NCI-H82 treated with DMSO at 0.1 percent for 48 hours (cell line): ENCODE results near the gene CMTM8.

Experiments
- DNase-seq: peaks from one replicate; lab custom pipeline; 2025; ENCODE audit not compliant: unreplicated experiment; lab: John Stamatoyannopoulos, UW

Gene CMTM8

DNA sequence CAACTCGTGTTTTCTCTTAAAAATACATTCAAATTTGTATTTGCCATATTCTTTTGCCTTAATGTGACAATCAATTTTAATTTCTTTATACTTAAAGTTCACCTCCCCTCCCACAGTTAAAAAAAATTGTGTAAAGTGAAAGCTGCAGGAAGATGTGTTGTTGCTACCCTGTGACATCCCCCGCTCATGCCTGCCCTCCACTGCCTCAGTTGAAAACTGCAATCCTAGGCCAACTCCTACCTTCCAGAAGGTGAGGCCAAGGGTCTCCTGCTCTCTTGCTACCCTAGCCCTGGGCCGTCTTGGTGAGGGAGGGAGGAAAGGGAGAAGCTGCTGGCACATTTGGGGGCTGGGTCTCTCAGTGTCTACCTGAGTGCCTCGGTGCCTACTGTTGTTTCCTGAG, 96.2 kb downstream of the CMTM8 start:
- no peak for DNase-seq

DNA sequence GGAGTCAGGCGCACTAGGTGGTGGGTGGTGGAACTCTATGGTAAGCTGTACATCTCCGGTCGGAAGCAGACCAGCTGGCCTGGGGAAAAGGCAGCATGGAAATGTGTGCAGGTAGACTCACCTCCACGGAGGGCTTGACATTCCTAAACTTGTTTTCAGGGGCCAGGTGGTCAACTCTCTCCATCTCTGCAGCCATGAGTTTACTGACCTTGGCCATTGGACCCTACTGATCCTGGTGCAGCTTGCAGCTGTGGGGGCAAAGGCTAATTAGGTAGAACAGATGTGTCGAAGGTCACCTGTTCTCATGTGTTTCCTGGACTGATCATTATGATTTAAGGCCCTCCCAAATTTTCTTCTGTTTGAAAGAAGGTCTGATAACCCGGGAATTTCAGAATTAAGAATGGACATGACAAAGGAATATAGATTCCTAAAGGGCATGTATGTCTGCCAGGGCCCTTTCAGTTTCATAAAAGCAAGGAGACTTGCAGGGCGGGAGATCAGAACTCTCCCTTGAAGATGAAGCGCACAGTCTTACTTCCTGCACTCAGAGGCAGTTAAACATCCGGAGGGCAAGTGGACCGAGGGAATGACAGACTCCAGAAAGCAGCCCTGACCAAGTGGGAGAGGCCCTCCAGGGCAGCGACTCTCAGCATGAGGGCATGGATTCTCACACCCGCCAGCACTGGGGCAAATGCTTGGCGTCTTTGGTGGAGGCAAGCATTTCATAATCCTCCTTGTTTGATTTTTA, 97.1 kb downstream of the CMTM8 start:
- DNase-seq = no peak

DNA sequence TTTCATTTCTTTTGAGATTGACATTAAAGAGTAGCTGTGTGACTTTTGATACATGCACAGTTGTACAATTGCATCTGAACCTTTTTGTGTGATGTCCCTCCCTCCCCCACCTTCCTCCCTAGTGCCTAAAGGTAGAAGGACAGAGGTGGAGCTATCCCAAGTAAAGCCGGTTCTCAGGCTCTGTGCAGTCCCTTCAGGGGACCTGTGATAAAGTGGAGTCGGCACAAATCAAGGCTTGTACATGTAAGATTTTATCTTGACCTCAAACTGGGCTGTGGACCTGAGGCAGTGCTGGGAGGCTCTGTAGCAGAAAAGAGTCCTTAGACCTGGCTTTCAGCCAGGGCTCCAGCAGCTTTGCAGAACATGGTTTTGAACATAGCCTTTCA, 97.6 kb downstream of the CMTM8 start:
- DNase-seq = no peak

GRCh38 chr3:32337505-32337904, 99.0 kb downstream of the CMTM8 start:
- no peak for DNase-seq

DNA sequence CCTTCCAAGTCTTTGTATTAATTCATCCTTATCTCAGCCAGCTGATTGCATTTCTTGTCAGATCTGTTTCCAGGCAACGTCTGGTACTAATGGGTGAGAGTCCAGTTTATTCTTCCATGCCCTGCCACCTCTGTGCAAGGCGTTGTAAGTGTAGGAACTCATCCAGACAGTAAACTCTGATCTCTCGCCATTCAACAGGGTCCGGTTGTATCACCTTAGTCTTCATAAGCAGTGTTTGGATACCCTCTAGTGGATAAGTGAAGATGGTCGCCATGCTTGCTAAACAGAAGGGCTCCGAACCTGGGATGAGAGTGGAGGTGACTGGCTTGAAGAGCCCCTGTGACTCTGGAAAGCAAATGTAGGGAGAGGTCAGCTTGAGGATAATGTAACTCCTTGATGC, 101.6 kb downstream of the CMTM8 start:
- DNase-seq = peak; percentile 31

GRCh38 chr3:32340611-32341365, 102.3 kb downstream of the CMTM8 start:
- DNase-seq = no peak

DNA sequence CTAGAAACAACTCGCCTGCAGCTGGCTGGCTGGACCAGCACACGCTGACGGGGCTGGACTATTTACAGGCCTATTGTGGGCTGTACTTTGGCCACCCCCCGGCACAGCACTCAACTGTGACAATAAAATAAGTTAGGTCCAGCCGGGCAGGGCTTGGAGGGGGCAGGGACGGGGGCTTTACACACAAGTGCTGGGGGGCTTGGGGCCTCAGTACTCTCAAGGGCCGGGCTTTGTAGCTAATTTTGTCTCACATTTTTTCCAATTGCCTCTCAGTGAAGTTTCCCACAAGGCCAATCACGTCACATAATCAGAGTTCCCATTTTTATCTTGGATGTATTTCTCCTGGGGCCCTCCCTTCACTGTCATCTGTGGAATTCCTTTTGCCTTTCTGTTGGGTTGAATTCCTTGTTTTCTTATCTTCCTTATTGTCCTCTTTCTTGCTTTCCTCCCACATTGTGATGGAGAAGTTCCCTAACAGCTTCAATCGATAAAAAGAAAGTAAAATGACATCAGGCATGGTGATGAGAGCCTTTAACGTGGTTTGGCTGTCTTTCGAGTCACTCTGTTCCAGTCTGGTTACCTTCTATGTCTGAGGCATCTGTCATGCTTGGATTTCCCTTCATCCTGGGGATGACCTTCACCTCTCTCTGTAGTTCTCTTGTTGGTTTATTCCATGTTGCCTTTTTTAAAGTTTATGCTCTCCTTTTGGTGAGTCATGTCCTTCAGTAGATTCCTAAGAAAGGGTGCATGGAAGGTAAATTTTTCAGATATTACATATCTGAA, 109.1 kb downstream of the CMTM8 start:
- no peak for DNase-seq

DNA sequence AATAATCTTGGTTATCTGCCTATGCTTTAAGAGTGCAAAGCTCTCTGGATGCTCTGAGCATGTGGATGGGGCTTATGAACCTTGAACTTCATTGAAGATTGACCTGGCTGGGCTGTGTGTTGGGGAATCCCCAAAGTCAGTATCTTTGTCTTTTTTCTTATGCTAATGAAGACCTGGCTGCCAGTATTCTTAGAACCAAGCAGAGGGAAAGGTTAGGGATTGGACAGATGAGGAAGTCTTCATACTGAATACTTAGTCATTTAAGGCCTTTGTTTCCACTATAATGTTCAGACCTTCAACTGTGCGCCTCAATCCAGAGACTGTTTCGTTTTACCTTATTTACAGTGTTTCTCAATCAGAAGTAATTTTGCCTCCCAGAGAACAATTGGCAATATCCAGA, 110.7 kb downstream of the CMTM8 start:
- DNase-seq = no peak

DNA sequence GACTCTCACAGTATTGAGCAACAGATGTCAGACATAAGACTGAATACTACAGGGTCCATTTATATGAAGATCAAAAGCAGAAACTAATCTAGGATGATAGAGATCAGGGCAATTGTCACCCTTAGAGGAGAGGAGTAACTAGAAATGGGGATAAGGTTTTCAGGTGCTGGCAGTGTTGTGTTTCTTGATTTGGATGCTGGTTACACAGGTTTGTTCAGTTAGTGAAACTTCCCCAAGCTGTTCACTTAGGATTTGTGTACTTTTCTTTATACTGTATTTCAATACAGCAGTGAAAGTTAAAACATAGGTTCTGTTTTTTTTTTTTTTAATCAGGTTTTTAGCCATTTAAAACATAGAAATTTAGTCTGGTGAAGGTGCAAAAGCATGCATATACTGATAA, 114.1 kb downstream of the CMTM8 start:
- no peak for DNase-seq

GRCh38 chr3:32353351-32353750, 114.9 kb downstream of the CMTM8 start:
- no peak for DNase-seq

- no peak for DNase-seq
Measured at GRCh38 chr3:32354362-32354778, 115.9 kb downstream of the CMTM8 start.

DNA sequence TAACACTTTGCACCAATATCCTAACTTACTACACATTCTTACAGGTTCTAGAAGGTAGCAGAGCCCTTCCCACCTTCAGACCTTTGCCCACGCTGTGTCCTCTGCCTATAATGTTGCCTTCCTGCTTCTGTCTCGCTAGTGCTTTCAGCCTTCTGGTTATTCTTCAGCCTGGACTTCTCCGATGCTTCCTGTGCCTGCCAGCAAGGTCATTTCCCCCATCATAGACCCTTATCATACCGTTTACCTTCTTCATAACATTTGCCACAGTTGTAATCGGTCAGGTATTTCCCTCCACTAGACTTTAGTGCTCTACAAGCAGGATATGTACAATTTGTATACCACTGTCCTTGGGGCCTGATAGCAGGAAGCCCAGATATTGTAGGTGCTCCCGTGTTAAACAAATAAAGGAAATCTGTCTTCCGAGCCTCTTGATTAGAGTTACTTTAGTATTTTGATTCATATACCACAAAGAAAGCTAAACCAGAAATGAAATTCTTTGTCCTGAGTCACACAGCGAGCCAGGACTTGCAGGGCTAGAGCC, 117.3 kb downstream of the CMTM8 start:
- DNase-seq = no peak

DNA sequence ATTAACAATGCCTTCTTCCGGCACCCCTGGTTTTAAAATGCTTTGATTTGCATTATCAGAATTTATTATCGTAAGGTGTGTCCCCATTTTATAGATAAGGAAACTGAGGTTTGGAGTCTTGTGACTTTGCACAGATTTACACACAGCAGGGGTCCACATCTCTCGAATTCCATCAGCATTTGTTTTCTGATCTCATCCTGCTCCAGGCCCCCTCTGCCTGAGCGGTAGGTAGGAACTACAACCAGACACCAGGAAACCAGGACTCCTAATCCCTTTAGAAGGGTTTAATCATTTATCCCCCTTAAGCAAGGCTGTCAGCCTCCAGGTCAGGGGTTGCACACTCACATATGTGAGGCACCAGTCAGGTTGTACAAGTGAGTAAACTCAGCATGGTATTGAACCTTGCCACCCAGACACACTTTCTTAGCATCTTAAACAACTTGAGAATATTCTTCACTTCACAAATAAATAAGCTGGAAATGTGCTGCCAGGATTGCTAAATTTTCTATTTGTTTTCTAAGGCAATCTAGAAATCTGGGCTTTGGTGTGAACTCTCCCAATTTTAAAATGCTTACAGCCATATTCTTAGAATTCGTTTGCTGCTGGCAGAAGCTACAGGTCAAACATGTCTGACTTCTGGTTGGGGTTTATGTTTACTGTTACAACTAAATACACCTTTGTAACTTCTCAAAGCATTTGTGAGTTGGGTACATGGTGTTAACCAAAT, 121.4 kb downstream of the CMTM8 start:
- peak; percentile 58 for DNase-seq

GRCh38 chr3:32360493-32360827, 122.0 kb downstream of the CMTM8 start:
- no peak for DNase-seq

- no peak for DNase-seq
Measured at GRCh38 chr3:32366638-32367397, 128.3 kb downstream of the CMTM8 start.

- no peak for DNase-seq
Measured at GRCh38 chr3:32367442-32367841, 129.0 kb downstream of the CMTM8 start.

DNA sequence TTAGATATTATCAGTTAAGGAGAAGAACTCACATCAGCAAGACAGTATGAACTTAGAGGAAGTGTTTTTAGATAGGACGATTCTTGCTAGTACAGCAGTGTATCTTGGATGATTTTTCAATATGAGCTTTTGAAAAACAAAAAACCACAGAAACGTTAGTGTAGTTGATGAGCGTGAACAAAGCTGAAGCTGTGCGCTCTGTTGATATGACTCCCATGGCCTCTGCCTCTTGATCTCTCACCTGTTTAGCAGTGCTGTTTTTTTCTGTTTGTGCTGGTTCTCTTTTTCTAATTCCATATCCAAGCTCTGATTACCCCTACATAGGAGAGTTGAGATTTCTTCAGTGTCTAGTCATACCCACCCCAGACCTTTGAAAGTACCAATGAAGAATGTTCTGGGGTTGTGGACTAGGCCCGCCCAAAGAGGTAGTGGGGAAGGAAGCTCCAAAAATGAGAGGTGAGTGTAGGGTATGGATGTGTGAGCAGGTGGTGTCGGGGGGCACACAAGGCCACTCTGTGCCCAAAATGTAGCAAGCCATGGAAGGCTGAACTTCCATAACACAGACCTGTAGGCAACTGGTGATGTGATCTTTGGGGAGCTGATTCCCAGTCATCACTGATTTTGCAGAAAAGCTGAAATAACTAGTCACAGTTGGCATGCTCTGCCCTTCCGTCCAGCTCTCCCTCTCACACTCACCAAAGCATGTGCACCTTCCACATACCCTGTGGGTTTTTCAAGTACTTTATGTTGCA, 133.2 kb downstream of the CMTM8 start:
- DNase-seq = no peak

GRCh38 chr3:32372213-32372490, 133.7 kb downstream of the CMTM8 start:
- DNase-seq = no peak

- no peak for DNase-seq
Measured at GRCh38 chr3:32373276-32373675, 134.8 kb downstream of the CMTM8 start.

DNA sequence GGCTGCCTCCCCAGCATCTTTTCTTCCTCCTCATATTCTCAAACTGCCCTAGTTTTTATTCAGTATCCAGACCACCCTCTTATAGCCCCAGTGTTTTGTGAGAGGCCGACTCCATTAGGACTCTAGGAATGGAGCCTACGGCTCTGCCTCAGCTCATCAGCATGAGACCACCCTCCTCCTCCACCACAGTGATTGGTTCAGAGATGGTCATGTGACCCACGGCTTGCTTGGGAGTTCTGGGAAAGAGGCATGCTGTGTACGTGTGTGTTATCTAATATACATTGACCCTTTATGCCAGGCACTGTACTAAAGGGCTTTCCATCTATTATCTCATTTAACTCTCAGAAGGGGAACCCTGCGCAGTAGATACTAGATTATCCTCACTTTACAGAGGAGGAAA, 135.4 kb downstream of the CMTM8 start:
- DNase-seq = no peak
